Measurements from ENCODE around the gene CEP72.

GRCh38 chr5:655406-655805, 43.3 kb downstream of the CEP72 start:
- TF ChIP-seq POLR2AphosphoS5 (IDR thresholded peaks at IDR 0.05; ENCODE audit: insufficient read depth in 1 of 2, low read depth in 1 of 2): no peak
- TF ChIP-seq, protein P1, sequence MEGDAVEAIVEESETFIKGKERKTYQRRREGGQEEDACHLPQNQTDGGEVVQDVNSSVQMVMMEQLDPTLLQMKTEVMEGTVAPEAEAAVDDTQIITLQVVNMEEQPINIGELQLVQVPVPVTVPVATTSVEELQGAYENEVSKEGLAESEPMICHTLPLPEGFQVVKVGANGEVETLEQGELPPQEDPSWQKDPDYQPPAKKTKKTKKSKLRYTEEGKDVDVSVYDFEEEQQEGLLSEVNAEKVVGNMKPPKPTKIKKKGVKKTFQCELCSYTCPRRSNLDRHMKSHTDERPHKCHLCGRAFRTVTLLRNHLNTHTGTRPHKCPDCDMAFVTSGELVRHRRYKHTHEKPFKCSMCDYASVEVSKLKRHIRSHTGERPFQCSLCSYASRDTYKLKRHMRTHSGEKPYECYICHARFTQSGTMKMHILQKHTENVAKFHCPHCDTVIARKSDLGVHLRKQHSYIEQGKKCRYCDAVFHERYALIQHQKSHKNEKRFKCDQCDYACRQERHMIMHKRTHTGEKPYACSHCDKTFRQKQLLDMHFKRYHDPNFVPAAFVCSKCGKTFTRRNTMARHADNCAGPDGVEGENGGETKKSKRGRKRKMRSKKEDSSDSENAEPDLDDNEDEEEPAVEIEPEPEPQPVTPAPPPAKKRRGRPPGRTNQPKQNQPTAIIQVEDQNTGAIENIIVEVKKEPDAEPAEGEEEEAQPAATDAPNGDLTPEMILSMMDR (IDR thresholded peaks at IDR 0.05): no peak
- no peak for TF ChIP-seq POLR2A (IDR thresholded peaks at IDR 0.05)
